K562 (cell line): ENCODE measurements around the gene MTMR12. TPM values are rescaled to one million over a fixed set of nuclear protein-coding genes. Genes with fewer than 3 reads are reported as not detected.

Source experiments
- GTF2A2 ChIP-seq: IDR thresholded peaks from 2 replicates; pipeline ENCODE4 v1.6.1; 2016; ENCODE audit warnings: mild to moderate bottlenecking, missing genetic modification characterization, missing compliant biosample characterization
- HNRNPLL ChIP-seq: fragments of 200-400 bp; formaldehyde crosslinking; IDR thresholded peaks from 2 replicates; pipeline ENCODE4 v1.6.1; 2017; ENCODE audit warnings: low read length, low read depth, mild to moderate bottlenecking; ENCODE audit not compliant: poor library complexity, severe bottlenecking
- PCBP2 ChIP-seq: fragments of 200-400 bp; formaldehyde crosslinking; IDR thresholded peaks from 2 replicates; pipeline ENCODE4 v1.6.1; 2018; ENCODE audit warnings: low read length, low read depth, mild to moderate bottlenecking, moderate library complexity; ENCODE audit not compliant: poor library complexity, severe bottlenecking
- RB1 ChIP-seq: fragments of 450-650 bp; IDR thresholded peaks from 2 replicates; pipeline ENCODE4 v1.6.1; 2017; ENCODE audit warnings: low read depth, mild to moderate bottlenecking
- ZNF77 ChIP-seq: fragments of 250-450 bp; sonication (Bioruptor Pico); IDR thresholded peaks from 2 replicates; pipeline ENCODE4 v1.5.0; 2020
- ZNF778 ChIP-seq: fragments of 450-650 bp; formaldehyde crosslinking; IDR thresholded peaks from 2 replicates; pipeline ENCODE4 v1.4.0; 2020; ENCODE audit warnings: mild to moderate bottlenecking, moderate library complexity
- polyA plus RNA-seq, 8 experiments: library from polyadenylated mRNA; depleted of rRNA in 4 of 8; stranded (reverse) in 5 of 8; unstranded in 3 of 8; fragments of >200 nt; fragmentation: Nextera tagmentation in 2 of 8; fragmentation: Illumina TruSeq in 1 of 8; extraction: Ambion mirVana in 2 of 8; extraction: Trizol in 1 of 8; gene quantifications; 2 replicates each; pipeline versions ENCODE4 v1.2.1 to v1.2.3, GENCODE V29; 2011 to 2014; ENCODE audit warnings: inconsistent platforms in 1 of 8, missing spikeins in 1 of 8
- total RNA-seq, 7 experiments: library from RNA; depleted of rRNA in 6 of 7; stranded (reverse); fragments of >200 nt in 6 of 7; fragmentation: Illumina TruSeq in 2 of 7; extraction: Trizol in 2 of 7; gene quantifications; 2 replicates each; pipeline versions ENCODE4 v1.2.1 to v1.2.3, GENCODE V29; 2011 to 2021; ENCODE audit warnings: low replicate concordance in 1 of 7
- TF ChIP-seq, protein P1 (sequence below), 2 experiments: fragments of 450-650 bp; formaldehyde crosslinking in 1 of 2; IDR thresholded peaks; 2 replicates each; pipeline versions ENCODE4 v1.4.0 to v1.6.1; 2014 to 2020; ENCODE audit warnings: mild to moderate bottlenecking in 2 of 2, borderline replicate concordance in 1 of 2, low read depth in 1 of 2
- TF ChIP-seq, protein P2 (sequence below): fragments of 450-650 bp; IDR thresholded peaks from 2 replicates; pipeline ENCODE4 v1.6.1; 2016; ENCODE audit warnings: missing biosample characterization, missing genetic modification characterization
- TF ChIP-seq, protein P3 (sequence below): fragments of 450-650 bp; IDR thresholded peaks from 2 replicates; pipeline ENCODE4 v1.6.1; 2017; ENCODE audit warnings: antibody characterized with exemption
- TF ChIP-seq, protein P4 (sequence below): fragments of 200-800 bp; sonication (Bioruptor generic); IDR thresholded peaks from 2 replicates; pipeline ENCODE4 v1.6.1; 2017; ENCODE audit warnings: missing genetic modification characterization, missing compliant biosample characterization
- TF ChIP-seq, protein P5 (sequence below), 3 experiments: IDR thresholded peaks in 2 of 3; conservative IDR thresholded peaks in 1 of 3; 2 replicates each; pipeline ENCODE4 v1.5.1; 2011 to 2012; ENCODE audit warnings: low read length in 3 of 3, mild to moderate bottlenecking in 3 of 3, control low read depth in 2 of 3, improper control_type of control experiment in 1 of 3, inconsistent platforms in 1 of 3, low read depth in 1 of 3, mixed read lengths in 1 of 3, moderate library complexity in 1 of 3; ENCODE audit not compliant: insufficient read depth in 2 of 3

MTMR12 gene
- total and polyA plus RNA-seq, 9 of the 15 experiments (the other 6 are each of a cell fraction or from before 2014, with no cell fraction given) = 4.0 to 28.7 (median 17.1) TPM

DNA sequence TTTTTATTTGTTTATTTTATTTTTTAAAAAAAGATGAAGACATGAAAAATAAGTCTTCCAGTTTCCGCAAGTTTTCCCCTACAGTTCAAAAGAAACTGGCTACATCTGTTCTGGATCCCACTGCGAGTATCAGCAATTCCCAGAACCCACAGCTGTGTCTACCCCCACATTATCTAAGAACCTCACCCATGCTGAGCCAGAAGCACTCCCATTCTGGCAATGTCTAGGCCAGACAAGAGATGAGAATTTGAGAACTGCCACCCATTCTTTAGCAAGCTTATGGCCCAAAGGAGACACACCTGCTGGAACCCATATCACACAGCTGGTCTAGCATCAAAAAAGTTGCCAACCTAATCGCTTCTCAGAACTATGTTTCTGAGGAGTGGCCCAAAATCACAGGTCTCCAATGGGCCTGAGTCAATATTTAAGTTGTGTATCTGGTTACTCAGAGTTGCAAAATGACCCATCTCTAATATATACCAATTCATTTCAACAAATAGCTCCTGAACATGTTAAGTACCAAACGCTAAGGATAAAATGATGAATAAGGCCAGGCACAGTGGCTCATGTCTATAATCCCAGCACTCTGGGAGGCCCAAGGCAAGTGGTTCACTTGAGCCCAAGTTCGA is 27.1 kb downstream of the MTMR12 start (continued):
- TF ChIP-seq, protein P1, sequence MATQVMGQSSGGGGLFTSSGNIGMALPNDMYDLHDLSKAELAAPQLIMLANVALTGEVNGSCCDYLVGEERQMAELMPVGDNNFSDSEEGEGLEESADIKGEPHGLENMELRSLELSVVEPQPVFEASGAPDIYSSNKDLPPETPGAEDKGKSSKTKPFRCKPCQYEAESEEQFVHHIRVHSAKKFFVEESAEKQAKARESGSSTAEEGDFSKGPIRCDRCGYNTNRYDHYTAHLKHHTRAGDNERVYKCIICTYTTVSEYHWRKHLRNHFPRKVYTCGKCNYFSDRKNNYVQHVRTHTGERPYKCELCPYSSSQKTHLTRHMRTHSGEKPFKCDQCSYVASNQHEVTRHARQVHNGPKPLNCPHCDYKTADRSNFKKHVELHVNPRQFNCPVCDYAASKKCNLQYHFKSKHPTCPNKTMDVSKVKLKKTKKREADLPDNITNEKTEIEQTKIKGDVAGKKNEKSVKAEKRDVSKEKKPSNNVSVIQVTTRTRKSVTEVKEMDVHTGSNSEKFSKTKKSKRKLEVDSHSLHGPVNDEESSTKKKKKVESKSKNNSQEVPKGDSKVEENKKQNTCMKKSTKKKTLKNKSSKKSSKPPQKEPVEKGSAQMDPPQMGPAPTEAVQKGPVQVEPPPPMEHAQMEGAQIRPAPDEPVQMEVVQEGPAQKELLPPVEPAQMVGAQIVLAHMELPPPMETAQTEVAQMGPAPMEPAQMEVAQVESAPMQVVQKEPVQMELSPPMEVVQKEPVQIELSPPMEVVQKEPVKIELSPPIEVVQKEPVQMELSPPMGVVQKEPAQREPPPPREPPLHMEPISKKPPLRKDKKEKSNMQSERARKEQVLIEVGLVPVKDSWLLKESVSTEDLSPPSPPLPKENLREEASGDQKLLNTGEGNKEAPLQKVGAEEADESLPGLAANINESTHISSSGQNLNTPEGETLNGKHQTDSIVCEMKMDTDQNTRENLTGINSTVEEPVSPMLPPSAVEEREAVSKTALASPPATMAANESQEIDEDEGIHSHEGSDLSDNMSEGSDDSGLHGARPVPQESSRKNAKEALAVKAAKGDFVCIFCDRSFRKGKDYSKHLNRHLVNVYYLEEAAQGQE (IDR thresholded peaks at IDR 0.05; ENCODE audit: borderline replicate concordance) = no peak
- TF ChIP-seq, protein P1 (CRISPR knock-in tag; IDR thresholded peaks at IDR 0.05; ENCODE audit: low read depth) = no peak
- TF ChIP-seq, protein P2, sequence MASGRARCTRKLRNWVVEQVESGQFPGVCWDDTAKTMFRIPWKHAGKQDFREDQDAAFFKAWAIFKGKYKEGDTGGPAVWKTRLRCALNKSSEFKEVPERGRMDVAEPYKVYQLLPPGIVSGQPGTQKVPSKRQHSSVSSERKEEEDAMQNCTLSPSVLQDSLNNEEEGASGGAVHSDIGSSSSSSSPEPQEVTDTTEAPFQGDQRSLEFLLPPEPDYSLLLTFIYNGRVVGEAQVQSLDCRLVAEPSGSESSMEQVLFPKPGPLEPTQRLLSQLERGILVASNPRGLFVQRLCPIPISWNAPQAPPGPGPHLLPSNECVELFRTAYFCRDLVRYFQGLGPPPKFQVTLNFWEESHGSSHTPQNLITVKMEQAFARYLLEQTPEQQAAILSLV (tag) = no peak
- no peak for TF ChIP-seq PCBP2
- TF ChIP-seq ZNF778 = no peak
- TF ChIP-seq, protein P3, sequence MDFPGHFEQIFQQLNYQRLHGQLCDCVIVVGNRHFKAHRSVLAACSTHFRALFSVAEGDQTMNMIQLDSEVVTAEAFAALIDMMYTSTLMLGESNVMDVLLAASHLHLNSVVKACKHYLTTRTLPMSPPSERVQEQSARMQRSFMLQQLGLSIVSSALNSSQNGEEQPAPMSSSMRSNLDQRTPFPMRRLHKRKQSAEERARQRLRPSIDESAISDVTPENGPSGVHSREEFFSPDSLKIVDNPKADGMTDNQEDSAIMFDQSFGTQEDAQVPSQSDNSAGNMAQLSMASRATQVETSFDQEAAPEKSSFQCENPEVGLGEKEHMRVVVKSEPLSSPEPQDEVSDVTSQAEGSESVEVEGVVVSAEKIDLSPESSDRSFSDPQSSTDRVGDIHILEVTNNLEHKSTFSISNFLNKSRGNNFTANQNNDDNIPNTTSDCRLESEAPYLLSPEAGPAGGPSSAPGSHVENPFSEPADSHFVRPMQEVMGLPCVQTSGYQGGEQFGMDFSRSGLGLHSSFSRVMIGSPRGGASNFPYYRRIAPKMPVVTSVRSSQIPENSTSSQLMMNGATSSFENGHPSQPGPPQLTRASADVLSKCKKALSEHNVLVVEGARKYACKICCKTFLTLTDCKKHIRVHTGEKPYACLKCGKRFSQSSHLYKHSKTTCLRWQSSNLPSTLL = no peak
- TF ChIP-seq HNRNPLL = no peak
- TF ChIP-seq, protein P4, sequence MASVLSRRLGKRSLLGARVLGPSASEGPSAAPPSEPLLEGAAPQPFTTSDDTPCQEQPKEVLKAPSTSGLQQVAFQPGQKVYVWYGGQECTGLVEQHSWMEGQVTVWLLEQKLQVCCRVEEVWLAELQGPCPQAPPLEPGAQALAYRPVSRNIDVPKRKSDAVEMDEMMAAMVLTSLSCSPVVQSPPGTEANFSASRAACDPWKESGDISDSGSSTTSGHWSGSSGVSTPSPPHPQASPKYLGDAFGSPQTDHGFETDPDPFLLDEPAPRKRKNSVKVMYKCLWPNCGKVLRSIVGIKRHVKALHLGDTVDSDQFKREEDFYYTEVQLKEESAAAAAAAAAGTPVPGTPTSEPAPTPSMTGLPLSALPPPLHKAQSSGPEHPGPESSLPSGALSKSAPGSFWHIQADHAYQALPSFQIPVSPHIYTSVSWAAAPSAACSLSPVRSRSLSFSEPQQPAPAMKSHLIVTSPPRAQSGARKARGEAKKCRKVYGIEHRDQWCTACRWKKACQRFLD (CRISPR knock-in tag) = peak; percentile 37; the same call in 1 of the 2 replicates
- TF ChIP-seq ZNF77 (CRISPR knock-in tag) = no peak
- no peak for TF ChIP-seq RB1
- no peak for TF ChIP-seq GTF2A2 (tag)
- TF ChIP-seq, protein P5, sequence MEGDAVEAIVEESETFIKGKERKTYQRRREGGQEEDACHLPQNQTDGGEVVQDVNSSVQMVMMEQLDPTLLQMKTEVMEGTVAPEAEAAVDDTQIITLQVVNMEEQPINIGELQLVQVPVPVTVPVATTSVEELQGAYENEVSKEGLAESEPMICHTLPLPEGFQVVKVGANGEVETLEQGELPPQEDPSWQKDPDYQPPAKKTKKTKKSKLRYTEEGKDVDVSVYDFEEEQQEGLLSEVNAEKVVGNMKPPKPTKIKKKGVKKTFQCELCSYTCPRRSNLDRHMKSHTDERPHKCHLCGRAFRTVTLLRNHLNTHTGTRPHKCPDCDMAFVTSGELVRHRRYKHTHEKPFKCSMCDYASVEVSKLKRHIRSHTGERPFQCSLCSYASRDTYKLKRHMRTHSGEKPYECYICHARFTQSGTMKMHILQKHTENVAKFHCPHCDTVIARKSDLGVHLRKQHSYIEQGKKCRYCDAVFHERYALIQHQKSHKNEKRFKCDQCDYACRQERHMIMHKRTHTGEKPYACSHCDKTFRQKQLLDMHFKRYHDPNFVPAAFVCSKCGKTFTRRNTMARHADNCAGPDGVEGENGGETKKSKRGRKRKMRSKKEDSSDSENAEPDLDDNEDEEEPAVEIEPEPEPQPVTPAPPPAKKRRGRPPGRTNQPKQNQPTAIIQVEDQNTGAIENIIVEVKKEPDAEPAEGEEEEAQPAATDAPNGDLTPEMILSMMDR (IDR thresholded peaks at IDR 0.05 in 2 of 3, conservative IDR thresholded peaks at IDR 0.05 in 1 of 3; ENCODE audit: insufficient read depth in 2 of 3, low read depth in 1 of 3, low read length in 3 of 3) = no peak
